Trophoblast cell (in vitro differentiated cells and primary cell): ENCODE results near the gene MAST4.

ENCODE experiments used
- DNase-seq, 2 donors: peaks; one replicate each; pipeline ENCODE4 v3.0.0-alpha.2; 2016
- H2AFZ ChIP-seq: 2 replicates; pipeline ENCODE4 v1.6.1; 2013; ENCODE audit warnings: low read length, moderate library complexity, mild to moderate bottlenecking; ENCODE audit not compliant: insufficient read depth, poor library complexity
- H2AK5ac ChIP-seq: 2 replicates; pipeline ENCODE4 v1.6.1; 2013; ENCODE audit warnings: mild to moderate bottlenecking, low read length
- H2BK120ac ChIP-seq: 2 replicates; pipeline ENCODE4 v1.6.1; 2013; ENCODE audit warnings: low read length, mild to moderate bottlenecking, moderate library complexity; ENCODE audit not compliant: insufficient read depth, poor library complexity
- H2BK12ac ChIP-seq: 2 replicates; pipeline ENCODE4 v1.6.1; 2013; ENCODE audit warnings: mild to moderate bottlenecking, low read length, moderate library complexity
- H2BK5ac ChIP-seq: 2 replicates; pipeline ENCODE4 v1.6.1; 2013; ENCODE audit warnings: low read length, low read depth, moderate library complexity, mild to moderate bottlenecking; ENCODE audit not compliant: poor library complexity
- H3K14ac ChIP-seq: 2 replicates; pipeline ENCODE4 v1.6.1; 2013; ENCODE audit warnings: mild to moderate bottlenecking, low read length
- H3K18ac ChIP-seq: 2 replicates; pipeline ENCODE4 v1.6.1; 2013; ENCODE audit warnings: mild to moderate bottlenecking, low read length
- H3K23ac ChIP-seq: 2 replicates; pipeline ENCODE4 v1.6.1; 2013; ENCODE audit warnings: low read length
- H3K27ac ChIP-seq: 2 replicates; pipeline ENCODE4 v1.5.1; 2013; ENCODE audit warnings: low read depth, mild to moderate bottlenecking, inconsistent platforms, low read length, moderate library complexity
- H3K27me3 ChIP-seq: 2 replicates; pipeline ENCODE4 v1.6.1; 2013; ENCODE audit warnings: inconsistent platforms, mild to moderate bottlenecking, low read length, moderate library complexity; ENCODE audit not compliant: insufficient read depth
- H3K36me3 ChIP-seq, 2 experiments: 1 replicate in 1 of 2; 2 replicates in 1 of 2; pipeline ENCODE4 v1.6.1; 2013; ENCODE audit warnings: low read length in 2 of 2, mild to moderate bottlenecking in 2 of 2, moderate library complexity in 1 of 2; ENCODE audit not compliant: insufficient read depth in 2 of 2, control insufficient read depth in 1 of 2
- H3K4ac ChIP-seq: 2 replicates; pipeline ENCODE4 v1.6.1; 2013; ENCODE audit warnings: low read depth, mild to moderate bottlenecking, low read length, moderate library complexity
- H3K4me1 ChIP-seq, 2 experiments: 1 replicate in 1 of 2; 2 replicates in 1 of 2; pipeline ENCODE4 v1.6.1; 2013; ENCODE audit warnings: low read length in 2 of 2, mild to moderate bottlenecking in 2 of 2, moderate library complexity in 1 of 2; ENCODE audit not compliant: insufficient read depth in 2 of 2, control insufficient read depth in 1 of 2
- H3K4me2 ChIP-seq: 2 replicates; pipeline ENCODE4 v1.6.1; 2013; ENCODE audit warnings: inconsistent platforms, mild to moderate bottlenecking, low read length, moderate library complexity
- H3K4me3 ChIP-seq: 2 replicates; pipeline ENCODE4 v1.5.1; 2013; ENCODE audit warnings: mild to moderate bottlenecking, low read depth, low read length, inconsistent platforms
- H3K79me1 ChIP-seq: one replicate; pipeline ENCODE4 v1.6.1; 2013; ENCODE audit warnings: low read length
- H3K79me2 ChIP-seq: 2 replicates; pipeline ENCODE4 v1.6.1; 2013; ENCODE audit warnings: low read length, mild to moderate bottlenecking; ENCODE audit not compliant: control insufficient read depth, insufficient read depth, poor library complexity
- H3K9ac ChIP-seq: 2 replicates; pipeline ENCODE4 v1.6.1; 2013; ENCODE audit warnings: mild to moderate bottlenecking, low read length
- H3K9me3 ChIP-seq: 2 replicates; pipeline ENCODE4 v1.6.1; 2013; ENCODE audit warnings: low read depth, mild to moderate bottlenecking, control low read depth, inconsistent platforms, low read length; ENCODE audit not compliant: insufficient read depth
- H4K12ac ChIP-seq: 2 replicates; pipeline ENCODE4 v1.6.1; 2013; ENCODE audit warnings: low read depth, mild to moderate bottlenecking, low read length, moderate library complexity
- H4K8ac ChIP-seq: 2 replicates; pipeline ENCODE4 v1.6.1; 2013; ENCODE audit warnings: low read depth, mild to moderate bottlenecking, low read length, moderate library complexity
- H4K91ac ChIP-seq: one replicate; pipeline ENCODE4 v1.6.1; 2013; ENCODE audit warnings: low read depth, mild to moderate bottlenecking, low read length, moderate library complexity
- WGBS: extraction: QIAGEN DNeasy Blood & Tissue Kit; methylation state at CpG from one replicate; pipeline ENCODE4 v1.1.7; 2013; ENCODE audit warnings: missing lambda C conversion rate; ENCODE audit not compliant: insufficient read length, insufficient coverage; ENCODE audit errors: extremely low coverage; 5-methylcytosine and 5-hydroxymethylcytosine counted together

Gene MAST4

DNA sequence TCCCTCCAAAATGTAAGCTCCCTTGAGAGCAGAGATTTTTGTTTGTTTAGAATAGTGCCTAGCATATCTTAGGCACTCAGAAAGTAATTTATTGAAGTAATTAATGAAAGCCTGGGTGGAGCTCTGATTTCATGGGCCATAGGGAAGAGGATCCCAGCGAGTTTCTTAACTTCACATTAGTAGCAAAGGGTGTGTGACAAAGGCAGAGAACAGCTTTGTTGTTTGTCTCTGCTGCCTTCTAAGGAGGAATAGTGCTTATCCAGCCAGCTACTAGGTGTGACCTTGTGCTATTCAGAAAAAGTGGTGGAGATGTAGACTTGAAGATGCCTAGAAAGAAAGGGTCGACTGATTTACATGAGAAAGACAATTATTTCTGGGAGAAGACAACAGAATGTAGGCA lies 451.4 kb downstream of the MAST4 start:
- Histone ChIP-seq H3K4ac (no peak overlapping the region), H3K14ac (no peak overlapping the region), H2BK5ac (no peak overlapping the region), H3K27ac (no peak overlapping the region), H4K91ac (no peak overlapping the region), H3K9ac (no peak overlapping the region), H4K12ac (no peak overlapping the region), H2AK5ac (no peak overlapping the region), H2AFZ (no peak overlapping the region), H3K79me1 (peaks cover 3% of the 10 kb centered on the region), H3K4me3 (no peak overlapping the region), H3K4me1 (peaks cover 3% of the 10 kb centered on the region in 2 experiments), H2BK12ac (no peak overlapping the region), H3K27me3 (no peaks in the 10 kb centered on the region), H3K4me2 (no peak overlapping the region), H3K79me2 (no peaks in the 10 kb centered on the region), H3K36me3 (no peaks in the 10 kb centered on the region), H3K23ac (no peak overlapping the region), H2BK120ac (no peak overlapping the region), H3K18ac (no peak overlapping the region), H4K8ac (no peak overlapping the region), H3K9me3 (no peaks in the 10 kb centered on the region)
- no CpG with 5 or more reads among the region's 2 CpGs for WGBS
- DNase-seq = no peak

DNA sequence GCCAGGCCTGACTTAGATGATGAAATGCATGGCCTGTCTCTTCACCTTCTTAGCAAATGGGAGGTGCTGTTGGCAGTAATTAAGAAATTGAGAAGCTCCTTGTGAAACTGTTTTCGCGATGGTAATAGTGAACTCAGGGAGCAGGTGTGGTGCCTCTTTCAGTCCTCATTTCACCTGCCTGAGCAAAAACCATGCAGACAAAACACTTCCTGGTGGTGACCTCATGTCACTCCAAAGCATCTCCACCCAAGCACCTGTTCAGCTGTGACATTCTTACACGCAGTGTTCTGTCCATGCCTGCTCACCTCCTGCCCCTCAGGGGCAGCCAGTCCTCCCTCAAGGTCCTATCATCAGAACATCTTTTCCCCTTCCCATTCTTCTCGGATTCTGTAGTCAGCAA lies 453.9 kb downstream of the MAST4 start:
- no peak overlapping the region for H3K14ac ChIP-seq
- no peak for DNase-seq
- peaks cover 3% of the 10 kb centered on the region in 2 experiments for H3K4me1 ChIP-seq
- no peak overlapping the region for H3K9ac ChIP-seq
- H3K4me2 ChIP-seq = no peak overlapping the region
- H3K18ac ChIP-seq = no peak overlapping the region
- H2AFZ ChIP-seq = no peak overlapping the region
- no peaks in the 10 kb centered on the region for H3K36me3 ChIP-seq
- H4K12ac ChIP-seq = no peak overlapping the region
- no peak overlapping the region for H4K8ac ChIP-seq
- H3K27ac ChIP-seq = no peak overlapping the region
- H3K4ac ChIP-seq = no peak overlapping the region
- no CpG with 5 or more reads among the region's 4 CpGs for WGBS
- peaks cover 3% of the 10 kb centered on the region for H3K79me1 ChIP-seq
- H2BK120ac ChIP-seq = no peak overlapping the region
- H3K4me3 ChIP-seq = no peak overlapping the region
- no peak overlapping the region for H4K91ac ChIP-seq
- no peaks in the 10 kb centered on the region for H3K79me2 ChIP-seq
- H3K23ac ChIP-seq = no peak overlapping the region
- no peaks in the 10 kb centered on the region for H3K9me3 ChIP-seq
- H2BK5ac ChIP-seq = no peak overlapping the region
- H3K27me3 ChIP-seq = no peaks in the 10 kb centered on the region
- H2AK5ac ChIP-seq = no peak overlapping the region
- no peak overlapping the region for H2BK12ac ChIP-seq

DNA sequence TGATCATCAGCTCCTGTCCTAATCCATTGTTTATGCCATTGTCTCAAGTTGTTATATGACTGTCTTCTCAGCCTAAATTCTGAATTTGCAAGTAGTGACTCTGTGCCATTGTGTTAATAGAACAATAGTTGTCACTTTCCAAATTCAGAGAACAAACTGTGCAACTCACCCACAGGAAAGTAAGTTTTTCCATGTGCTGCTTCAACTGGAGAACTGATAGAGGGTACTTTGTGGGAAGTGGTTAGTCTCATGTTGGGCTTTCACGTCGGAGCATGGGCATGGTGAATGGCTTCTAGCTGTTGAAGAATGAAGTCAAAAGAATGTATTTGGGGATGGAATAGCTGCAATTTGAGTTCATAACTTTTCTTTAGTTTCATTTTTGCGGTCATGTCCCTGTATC lies 454.4 kb downstream of the MAST4 start:
- no peak overlapping the region for H2AK5ac ChIP-seq
- no peak overlapping the region for H3K18ac ChIP-seq
- no peak overlapping the region for H3K9ac ChIP-seq
- H3K79me1 ChIP-seq = peaks cover 3% of the 10 kb centered on the region
- no peaks in the 10 kb centered on the region for H3K36me3 ChIP-seq
- H3K27me3 ChIP-seq = no peaks in the 10 kb centered on the region
- H3K79me2 ChIP-seq = no peaks in the 10 kb centered on the region
- H3K14ac ChIP-seq = no peak overlapping the region
- no peaks in the 10 kb centered on the region for H3K9me3 ChIP-seq
- H3K23ac ChIP-seq = no peak overlapping the region
- H3K27ac ChIP-seq = no peak overlapping the region
- no CpG with 5 or more reads among the region's 3 CpGs for WGBS
- H4K8ac ChIP-seq = no peak overlapping the region
- H3K4me2 ChIP-seq = no peak overlapping the region
- no peak overlapping the region for H2BK120ac ChIP-seq
- no peak overlapping the region for H4K12ac ChIP-seq
- H4K91ac ChIP-seq = no peak overlapping the region
- H2AFZ ChIP-seq = no peak overlapping the region
- DNase-seq = no peak
- H2BK5ac ChIP-seq = no peak overlapping the region
- H2BK12ac ChIP-seq = no peak overlapping the region
- no peak overlapping the region for H3K4me3 ChIP-seq
- no peak overlapping the region for H3K4ac ChIP-seq
- H3K4me1 ChIP-seq = peaks cover 3% of the 10 kb centered on the region in 2 experiments

DNA sequence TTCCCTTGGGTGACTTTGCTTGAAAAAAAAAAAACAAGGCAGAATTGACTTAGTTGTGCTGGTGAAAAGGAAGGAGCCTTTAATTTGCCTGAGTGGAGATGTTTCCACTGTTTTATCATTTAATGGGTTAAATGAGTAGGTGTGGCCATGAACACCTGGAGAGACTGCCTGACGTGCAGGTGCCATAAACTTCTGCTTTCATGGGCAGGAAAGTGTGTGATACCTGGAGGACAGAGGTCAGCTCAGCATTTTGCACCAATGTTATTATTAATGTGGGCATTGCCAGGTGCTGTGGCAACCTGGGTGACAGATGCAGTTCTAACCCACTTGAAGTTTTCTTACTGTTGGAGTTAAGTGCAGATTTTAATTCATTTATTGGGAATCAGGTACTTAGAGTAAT lies 455.0 kb downstream of the MAST4 start:
- H4K8ac ChIP-seq = no peak overlapping the region
- no peak overlapping the region for H4K12ac ChIP-seq
- no CpG with 5 or more reads among the region's 1 CpG for WGBS
- no peaks in the 10 kb centered on the region for H3K27me3 ChIP-seq
- H2BK12ac ChIP-seq = no peak overlapping the region
- no peak overlapping the region for H2AFZ ChIP-seq
- no peak overlapping the region for H3K4me2 ChIP-seq
- no peaks in the 10 kb centered on the region for H3K9me3 ChIP-seq
- H3K79me2 ChIP-seq = no peaks in the 10 kb centered on the region
- no peak overlapping the region for H3K23ac ChIP-seq
- no peak overlapping the region for H3K14ac ChIP-seq
- H4K91ac ChIP-seq = no peak overlapping the region
- H2BK5ac ChIP-seq = no peak overlapping the region
- H2AK5ac ChIP-seq = no peak overlapping the region
- no peak overlapping the region for H2BK120ac ChIP-seq
- H3K36me3 ChIP-seq = no peaks in the 10 kb centered on the region
- H3K18ac ChIP-seq = no peak overlapping the region
- H3K27ac ChIP-seq = no peak overlapping the region
- peaks cover 3% of the 10 kb centered on the region for H3K79me1 ChIP-seq
- no peak overlapping the region for H3K4ac ChIP-seq
- H3K9ac ChIP-seq = no peak overlapping the region
- no peak for DNase-seq
- peak overlapping the region; percentile 44 for H3K4me3 ChIP-seq
- peaks cover 3% of the 10 kb centered on the region in 2 experiments for H3K4me1 ChIP-seq
